NB4 (cell line): Measurements from ENCODE around the gene CLPSL1.

Source experiments
- CTCF ChIP-seq: IDR thresholded peaks from one replicate; pipeline ENCODE4 v1.5.1; 2012; ENCODE audit warnings: low read depth, low read length
- MAX ChIP-seq: IDR thresholded peaks from 2 replicates; pipeline ENCODE4 v1.6.1; 2011; ENCODE audit warnings: low read depth, low read length
- POLR2A ChIP-seq: IDR thresholded peaks from 2 replicates; pipeline ENCODE4 v1.6.1; 2011; ENCODE audit warnings: mild to moderate bottlenecking; ENCODE audit not compliant: insufficient read length; ENCODE audit errors: extremely low read depth

- TF ChIP-seq CTCF (no peak), POLR2A (no peak), MAX (no peak)
Observed at GRCh38 chr6:35811699-35811995, 30.8 kb downstream of the CLPSL1 start.
